GM23338 (cell line): ENCODE results near the gene PRKG2. TPM values are rescaled to one million over a fixed set of nuclear protein-coding genes. Genes with fewer than 3 reads are reported as not detected.

Source experiments
- ATAC-seq: fragments of 200-7000 bp; cut with Tn5 transposase; 3 replicates; pipeline ENCODE4 v1.9.1; 2020
- DNase-seq: peaks from one replicate; pipeline ENCODE4 v3.0.0-alpha.2; 2015; ENCODE audit warnings: low spot score
- H2AFZ ChIP-seq: fragments of 200-600 bp; sonication (generic); 2 replicates; pipeline ENCODE4 v1.8.0; 2016; ENCODE audit warnings: antibody characterized with exemption, mild to moderate bottlenecking, moderate library complexity
- H3F3A ChIP-seq: fragments of 200-600 bp; sonication (generic); replicated peaks from 2 replicates; pipeline ENCODE4 v1.8.0; 2017; ENCODE audit warnings: antibody characterized with exemption, mixed run types, low read depth
- H3K27ac ChIP-seq: fragments of 200-600 bp; sonication (generic); 2 replicates; pipeline ENCODE4 v1.6.1; 2016; ENCODE audit warnings: low read depth
- H3K27me3 ChIP-seq: fragments of 200-600 bp; sonication (generic); 2 replicates; pipeline ENCODE4 v1.8.0; 2016; ENCODE audit warnings: mild to moderate bottlenecking, mixed run types, moderate library complexity; ENCODE audit not compliant: insufficient read depth
- H3K36me3 ChIP-seq: fragments of 200-600 bp; sonication (generic); 2 replicates; pipeline ENCODE4 v1.8.0; 2016; ENCODE audit warnings: mild to moderate bottlenecking; ENCODE audit not compliant: insufficient read depth
- H3K4me1 ChIP-seq: fragments of 200-600 bp; sonication (generic); 2 replicates; pipeline ENCODE4 v1.8.0; 2016; ENCODE audit warnings: mild to moderate bottlenecking, moderate library complexity; ENCODE audit not compliant: insufficient read depth
- H3K4me2 ChIP-seq: fragments of 200-600 bp; sonication (generic); 2 replicates; pipeline ENCODE4 v1.7.1; 2017; ENCODE audit warnings: mixed run types
- H3K4me3 ChIP-seq: fragments of 200-600 bp; sonication (generic); 2 replicates; pipeline ENCODE4 v1.6.1; 2016; ENCODE audit warnings: mixed run types
- H3K79me2 ChIP-seq: fragments of 200-600 bp; sonication (generic); replicated peaks from 2 replicates; pipeline ENCODE4 v1.8.0; 2017; ENCODE audit warnings: mild to moderate bottlenecking; ENCODE audit not compliant: insufficient read depth
- H3K9me2 ChIP-seq: fragments of 200-600 bp; sonication (generic); 2 replicates; pipeline ENCODE4 v1.8.0; 2017; ENCODE audit not compliant: insufficient read depth
- H4K20me1 ChIP-seq: fragments of 200-600 bp; sonication (generic); replicated peaks from 2 replicates; pipeline ENCODE4 v1.8.0; 2017; ENCODE audit warnings: mild to moderate bottlenecking; ENCODE audit not compliant: insufficient read depth
- H3K27ac Mint-ChIP-seq: 2 replicates; pipeline ENCODE4 v1.8.0; 2020; ENCODE audit warnings: inconsistent platforms, mild to moderate bottlenecking, moderate library complexity, mixed read lengths
- H3K27me3 Mint-ChIP-seq: 3 replicates; pipeline ENCODE4 v1.8.0; 2022; ENCODE audit warnings: low read depth, mild to moderate bottlenecking, moderate library complexity, mixed read lengths, inconsistent platforms; ENCODE audit not compliant: insufficient read depth, poor library complexity
- H3K36me3 Mint-ChIP-seq: 3 replicates; pipeline ENCODE4 v1.8.0; 2021; ENCODE audit warnings: low read depth, mild to moderate bottlenecking, inconsistent platforms, moderate library complexity, mixed read lengths
- H3K4me1 Mint-ChIP-seq: 3 replicates; pipeline ENCODE4 v1.8.0; 2020; ENCODE audit warnings: mild to moderate bottlenecking, inconsistent platforms, mixed read lengths
- H3K4me3 Mint-ChIP-seq: 3 replicates; pipeline ENCODE4 v1.8.0; 2021; ENCODE audit warnings: moderate library complexity, mild to moderate bottlenecking, inconsistent platforms, mixed read lengths
- H3K9me3 Mint-ChIP-seq: 3 replicates; pipeline ENCODE4 v1.8.0; 2020; ENCODE audit warnings: moderate library complexity, mild to moderate bottlenecking, inconsistent platforms, mixed read lengths
- CREB1 ChIP-seq: fragments of 250-450 bp; sonication (Bioruptor Pico); IDR thresholded peaks from 2 replicates; pipeline ENCODE4 v1.5.0; 2020; ENCODE audit warnings: low read depth, mild to moderate bottlenecking, moderate library complexity
- EZH2 ChIP-seq: fragments of 200-600 bp; sonication (generic); IDR thresholded peaks from one replicate; pipeline ENCODE4 v1.8.0; 2017; ENCODE audit warnings: antibody characterized with exemption, mild to moderate bottlenecking, low read depth; ENCODE audit not compliant: unreplicated experiment
- EZH2phosphoT487 ChIP-seq: fragments of 200-600 bp; sonication (generic); IDR thresholded peaks from one replicate; pipeline ENCODE4 v1.8.1; 2018; ENCODE audit warnings: antibody characterized with exemption; ENCODE audit not compliant: unreplicated experiment
- JUNB ChIP-seq: IDR thresholded peaks from one replicate; pipeline ENCODE4 v1.6.1; 2016; ENCODE audit warnings: antibody characterized with exemption; ENCODE audit not compliant: unreplicated experiment
- NANOG ChIP-seq: IDR thresholded peaks from 2 replicates; pipeline ENCODE4 v1.6.1; 2016; ENCODE audit warnings: antibody characterized with exemption, borderline replicate concordance
- POLR2AphosphoS5 ChIP-seq: IDR thresholded peaks from 2 replicates; pipeline ENCODE4 v1.6.1; 2016; ENCODE audit warnings: antibody characterized with exemption, low read depth
- STAT1 ChIP-seq: IDR thresholded peaks from one replicate; pipeline ENCODE4 v1.6.1; 2016; ENCODE audit warnings: antibody characterized with exemption; ENCODE audit not compliant: unreplicated experiment
- ZNF114 ChIP-seq: fragments of 250-450 bp; sonication (Bioruptor Pico); IDR thresholded peaks from 2 replicates; pipeline ENCODE4 v1.5.0; 2020; ENCODE audit warnings: mild to moderate bottlenecking, moderate library complexity
- ZNF331 ChIP-seq: fragments of 250-450 bp; sonication (Bioruptor Pico); IDR thresholded peaks from 2 replicates; pipeline ENCODE4 v1.5.0; 2020; ENCODE audit warnings: low read depth, mild to moderate bottlenecking, moderate library complexity
- polyA plus RNA-seq: library from polyadenylated mRNA; unstranded; fragments of >200 nt; fragmentation: Nextera tagmentation; extraction: Ambion mirVana; gene quantifications from 2 replicates; pipeline ENCODE4 v1.2.1, GENCODE V29; 2016
- total RNA-seq: library from RNA; depleted of rRNA; stranded (reverse); fragments of >200 nt; shearing (Covaris generic); gene quantifications from 2 replicates; pipeline ENCODE4 v1.2.3, GENCODE V29; 2014
- TF ChIP-seq, protein P1 (sequence below), 2 experiments: fragments of 200-600 bp in 1 of 2; sonication (generic) in 1 of 2; conservative IDR thresholded peaks; 2 replicates each; pipeline versions ENCODE4 v1.5.1 to v1.6.1; 2016 to 2017; ENCODE audit warnings: antibody characterized with exemption in 2 of 2, low read depth in 2 of 2, mild to moderate bottlenecking in 2 of 2, moderate library complexity in 1 of 2
- TF ChIP-seq, protein P2 (sequence below): IDR thresholded peaks from 2 replicates; pipeline ENCODE4 v1.6.1; 2016; ENCODE audit warnings: antibody characterized with exemption
- TF ChIP-seq, protein P3 (sequence below): fragments of 250-450 bp; sonication (Bioruptor Pico); IDR thresholded peaks from 2 replicates; pipeline ENCODE4 v1.5.0; 2020; ENCODE audit warnings: mild to moderate bottlenecking, moderate library complexity
- TF ChIP-seq, protein P4 (sequence below): IDR thresholded peaks from one replicate; pipeline ENCODE4 v1.6.1; 2018; ENCODE audit warnings: antibody characterized with exemption; ENCODE audit not compliant: unreplicated experiment

The PRKG2 gene
- total and polyA plus RNA-seq, 2 experiments from 2014 or later, result 1.9 to 3.6 TPM

DNA sequence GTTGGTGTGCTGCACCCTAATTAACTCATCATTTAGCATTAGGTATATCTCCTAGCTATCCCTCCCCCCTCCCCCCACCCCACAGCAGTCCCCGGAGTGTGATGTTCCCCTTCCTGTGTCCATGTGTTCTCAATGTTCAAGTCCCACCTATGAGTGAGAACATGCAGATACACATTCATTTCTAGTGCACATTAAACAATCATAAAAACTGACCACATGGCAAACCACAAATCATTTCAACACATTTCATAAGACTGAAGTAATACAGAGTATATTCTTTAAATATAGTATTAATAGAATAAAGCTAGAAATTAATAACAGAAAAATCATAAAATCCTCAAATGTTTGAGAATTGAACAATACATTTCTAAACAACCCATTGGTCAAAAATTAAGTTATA is 34.1 kb downstream of the PRKG2 start:
- Mint-ChIP-seq H3K9me3 (no peaks in the 10 kb centered on the region; the same call in 1 of the 3 replicates), H3K36me3 (no peaks in the 10 kb centered on the region), H3K27ac (no peak overlapping the region), H3K4me3 (no peak overlapping the region), H3K4me1 (no peaks in the 10 kb centered on the region), H3K27me3 (no peaks in the 10 kb centered on the region)
- H3K27me3 ChIP-seq, result no peaks in the 10 kb centered on the region
- H2AFZ ChIP-seq, result no peak overlapping the region
- no peaks in the 10 kb centered on the region for H3F3A ChIP-seq
- H3K27ac ChIP-seq, result no peak overlapping the region
- H3K9me2 ChIP-seq, result peaks cover 4% of the 10 kb centered on the region; the same call in 1 of the 2 replicates
- H3K79me2 ChIP-seq, result no peaks in the 10 kb centered on the region
- H3K4me2 ChIP-seq, result no peak overlapping the region
- no peak for ATAC-seq
- no peak for DNase-seq
- no peaks in the 10 kb centered on the region for H3K4me1 ChIP-seq
- H4K20me1 ChIP-seq, result no peaks in the 10 kb centered on the region
- no peaks in the 10 kb centered on the region for H3K36me3 ChIP-seq
- TF ChIP-seq, protein P1, sequence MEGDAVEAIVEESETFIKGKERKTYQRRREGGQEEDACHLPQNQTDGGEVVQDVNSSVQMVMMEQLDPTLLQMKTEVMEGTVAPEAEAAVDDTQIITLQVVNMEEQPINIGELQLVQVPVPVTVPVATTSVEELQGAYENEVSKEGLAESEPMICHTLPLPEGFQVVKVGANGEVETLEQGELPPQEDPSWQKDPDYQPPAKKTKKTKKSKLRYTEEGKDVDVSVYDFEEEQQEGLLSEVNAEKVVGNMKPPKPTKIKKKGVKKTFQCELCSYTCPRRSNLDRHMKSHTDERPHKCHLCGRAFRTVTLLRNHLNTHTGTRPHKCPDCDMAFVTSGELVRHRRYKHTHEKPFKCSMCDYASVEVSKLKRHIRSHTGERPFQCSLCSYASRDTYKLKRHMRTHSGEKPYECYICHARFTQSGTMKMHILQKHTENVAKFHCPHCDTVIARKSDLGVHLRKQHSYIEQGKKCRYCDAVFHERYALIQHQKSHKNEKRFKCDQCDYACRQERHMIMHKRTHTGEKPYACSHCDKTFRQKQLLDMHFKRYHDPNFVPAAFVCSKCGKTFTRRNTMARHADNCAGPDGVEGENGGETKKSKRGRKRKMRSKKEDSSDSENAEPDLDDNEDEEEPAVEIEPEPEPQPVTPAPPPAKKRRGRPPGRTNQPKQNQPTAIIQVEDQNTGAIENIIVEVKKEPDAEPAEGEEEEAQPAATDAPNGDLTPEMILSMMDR (conservative IDR thresholded peaks at IDR 0.05; ENCODE audit: low read depth in 2 of 2), result no peak
- TF ChIP-seq, protein P2, sequence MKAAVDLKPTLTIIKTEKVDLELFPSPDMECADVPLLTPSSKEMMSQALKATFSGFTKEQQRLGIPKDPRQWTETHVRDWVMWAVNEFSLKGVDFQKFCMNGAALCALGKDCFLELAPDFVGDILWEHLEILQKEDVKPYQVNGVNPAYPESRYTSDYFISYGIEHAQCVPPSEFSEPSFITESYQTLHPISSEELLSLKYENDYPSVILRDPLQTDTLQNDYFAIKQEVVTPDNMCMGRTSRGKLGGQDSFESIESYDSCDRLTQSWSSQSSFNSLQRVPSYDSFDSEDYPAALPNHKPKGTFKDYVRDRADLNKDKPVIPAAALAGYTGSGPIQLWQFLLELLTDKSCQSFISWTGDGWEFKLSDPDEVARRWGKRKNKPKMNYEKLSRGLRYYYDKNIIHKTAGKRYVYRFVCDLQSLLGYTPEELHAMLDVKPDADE, result no peak
- TF ChIP-seq, protein P3, sequence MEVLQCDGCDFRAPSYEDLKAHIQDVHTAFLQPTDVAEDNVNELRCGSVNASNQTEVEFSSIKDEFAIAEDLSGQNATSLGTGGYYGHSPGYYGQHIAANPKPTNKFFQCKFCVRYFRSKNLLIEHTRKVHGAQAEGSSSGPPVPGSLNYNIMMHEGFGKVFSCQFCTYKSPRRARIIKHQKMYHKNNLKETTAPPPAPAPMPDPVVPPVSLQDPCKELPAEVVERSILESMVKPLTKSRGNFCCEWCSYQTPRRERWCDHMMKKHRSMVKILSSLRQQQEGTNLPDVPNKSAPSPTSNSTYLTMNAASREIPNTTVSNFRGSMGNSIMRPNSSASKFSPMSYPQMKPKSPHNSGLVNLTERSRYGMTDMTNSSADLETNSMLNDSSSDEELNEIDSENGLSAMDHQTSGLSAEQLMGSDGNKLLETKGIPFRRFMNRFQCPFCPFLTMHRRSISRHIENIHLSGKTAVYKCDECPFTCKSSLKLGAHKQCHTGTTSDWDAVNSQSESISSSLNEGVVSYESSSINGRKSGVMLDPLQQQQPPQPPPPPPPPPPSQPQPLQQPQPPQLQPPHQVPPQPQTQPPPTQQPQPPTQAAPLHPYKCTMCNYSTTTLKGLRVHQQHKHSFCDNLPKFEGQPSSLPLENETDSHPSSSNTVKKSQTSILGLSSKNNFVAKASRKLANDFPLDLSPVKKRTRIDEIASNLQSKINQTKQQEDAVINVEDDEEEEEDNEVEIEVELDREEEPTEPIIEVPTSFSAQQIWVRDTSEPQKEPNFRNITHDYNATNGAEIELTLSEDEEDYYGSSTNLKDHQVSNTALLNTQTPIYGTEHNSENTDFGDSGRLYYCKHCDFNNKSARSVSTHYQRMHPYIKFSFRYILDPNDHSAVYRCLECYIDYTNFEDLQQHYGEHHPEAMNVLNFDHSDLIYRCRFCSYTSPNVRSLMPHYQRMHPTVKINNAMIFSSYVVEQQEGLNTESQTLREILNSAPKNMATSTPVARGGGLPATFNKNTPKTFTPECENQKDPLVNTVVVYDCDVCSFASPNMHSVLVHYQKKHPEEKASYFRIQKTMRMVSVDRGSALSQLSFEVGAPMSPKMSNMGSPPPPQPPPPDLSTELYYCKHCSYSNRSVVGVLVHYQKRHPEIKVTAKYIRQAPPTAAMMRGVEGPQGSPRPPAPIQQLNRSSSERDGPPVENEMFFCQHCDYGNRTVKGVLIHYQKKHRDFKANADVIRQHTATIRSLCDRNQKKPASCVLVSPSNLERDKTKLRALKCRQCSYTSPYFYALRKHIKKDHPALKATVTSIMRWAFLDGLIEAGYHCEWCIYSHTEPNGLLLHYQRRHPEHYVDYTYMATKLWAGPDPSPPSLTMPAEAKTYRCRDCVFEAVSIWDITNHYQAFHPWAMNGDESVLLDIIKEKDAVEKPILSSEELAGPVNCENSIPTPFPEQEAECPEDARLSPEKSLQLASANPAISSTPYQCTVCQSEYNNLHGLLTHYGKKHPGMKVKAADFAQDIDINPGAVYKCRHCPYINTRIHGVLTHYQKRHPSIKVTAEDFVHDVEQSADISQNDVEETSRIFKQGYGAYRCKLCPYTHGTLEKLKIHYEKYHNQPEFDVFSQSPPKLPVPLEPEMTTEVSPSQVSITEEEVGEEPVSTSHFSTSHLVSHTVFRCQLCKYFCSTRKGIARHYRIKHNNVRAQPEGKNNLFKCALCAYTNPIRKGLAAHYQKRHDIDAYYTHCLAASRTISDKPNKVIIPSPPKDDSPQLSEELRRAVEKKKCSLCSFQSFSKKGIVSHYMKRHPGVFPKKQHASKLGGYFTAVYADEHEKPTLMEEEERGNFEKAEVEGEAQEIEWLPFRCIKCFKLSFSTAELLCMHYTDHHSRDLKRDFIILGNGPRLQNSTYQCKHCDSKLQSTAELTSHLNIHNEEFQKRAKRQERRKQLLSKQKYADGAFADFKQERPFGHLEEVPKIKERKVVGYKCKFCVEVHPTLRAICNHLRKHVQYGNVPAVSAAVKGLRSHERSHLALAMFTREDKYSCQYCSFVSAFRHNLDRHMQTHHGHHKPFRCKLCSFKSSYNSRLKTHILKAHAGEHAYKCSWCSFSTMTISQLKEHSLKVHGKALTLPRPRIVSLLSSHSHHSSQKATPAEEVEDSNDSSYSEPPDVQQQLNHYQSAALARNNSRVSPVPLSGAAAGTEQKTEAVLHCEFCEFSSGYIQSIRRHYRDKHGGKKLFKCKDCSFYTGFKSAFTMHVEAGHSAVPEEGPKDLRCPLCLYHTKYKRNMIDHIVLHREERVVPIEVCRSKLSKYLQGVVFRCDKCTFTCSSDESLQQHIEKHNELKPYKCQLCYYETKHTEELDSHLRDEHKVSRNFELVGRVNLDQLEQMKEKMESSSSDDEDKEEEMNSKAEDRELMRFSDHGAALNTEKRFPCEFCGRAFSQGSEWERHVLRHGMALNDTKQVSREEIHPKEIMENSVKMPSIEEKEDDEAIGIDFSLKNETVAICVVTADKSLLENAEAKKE (CRISPR knock-in tag), result no peak
- TF ChIP-seq CREB1 (CRISPR knock-in tag), result no peak
- TF ChIP-seq EZH2, result no peak
- no peak for TF ChIP-seq JUNB
- TF ChIP-seq NANOG, result no peak
- TF ChIP-seq STAT1, result no peak
- no peak for TF ChIP-seq EZH2phosphoT487
- TF ChIP-seq, protein P4, sequence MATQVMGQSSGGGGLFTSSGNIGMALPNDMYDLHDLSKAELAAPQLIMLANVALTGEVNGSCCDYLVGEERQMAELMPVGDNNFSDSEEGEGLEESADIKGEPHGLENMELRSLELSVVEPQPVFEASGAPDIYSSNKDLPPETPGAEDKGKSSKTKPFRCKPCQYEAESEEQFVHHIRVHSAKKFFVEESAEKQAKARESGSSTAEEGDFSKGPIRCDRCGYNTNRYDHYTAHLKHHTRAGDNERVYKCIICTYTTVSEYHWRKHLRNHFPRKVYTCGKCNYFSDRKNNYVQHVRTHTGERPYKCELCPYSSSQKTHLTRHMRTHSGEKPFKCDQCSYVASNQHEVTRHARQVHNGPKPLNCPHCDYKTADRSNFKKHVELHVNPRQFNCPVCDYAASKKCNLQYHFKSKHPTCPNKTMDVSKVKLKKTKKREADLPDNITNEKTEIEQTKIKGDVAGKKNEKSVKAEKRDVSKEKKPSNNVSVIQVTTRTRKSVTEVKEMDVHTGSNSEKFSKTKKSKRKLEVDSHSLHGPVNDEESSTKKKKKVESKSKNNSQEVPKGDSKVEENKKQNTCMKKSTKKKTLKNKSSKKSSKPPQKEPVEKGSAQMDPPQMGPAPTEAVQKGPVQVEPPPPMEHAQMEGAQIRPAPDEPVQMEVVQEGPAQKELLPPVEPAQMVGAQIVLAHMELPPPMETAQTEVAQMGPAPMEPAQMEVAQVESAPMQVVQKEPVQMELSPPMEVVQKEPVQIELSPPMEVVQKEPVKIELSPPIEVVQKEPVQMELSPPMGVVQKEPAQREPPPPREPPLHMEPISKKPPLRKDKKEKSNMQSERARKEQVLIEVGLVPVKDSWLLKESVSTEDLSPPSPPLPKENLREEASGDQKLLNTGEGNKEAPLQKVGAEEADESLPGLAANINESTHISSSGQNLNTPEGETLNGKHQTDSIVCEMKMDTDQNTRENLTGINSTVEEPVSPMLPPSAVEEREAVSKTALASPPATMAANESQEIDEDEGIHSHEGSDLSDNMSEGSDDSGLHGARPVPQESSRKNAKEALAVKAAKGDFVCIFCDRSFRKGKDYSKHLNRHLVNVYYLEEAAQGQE, result no peak
- no peak for TF ChIP-seq ZNF114
- no peak for TF ChIP-seq POLR2AphosphoS5
- TF ChIP-seq ZNF331 (CRISPR knock-in tag), result no peak
- no peak overlapping the region for H3K4me3 ChIP-seq
